Measurements from ENCODE around the gene MTAP. TPM values are rescaled to one million over a fixed set of nuclear protein-coding genes. Genes with fewer than 3 reads are reported as not detected.

Gene MTAP
- total RNA-seq, 1 donor from 2014 or later: 43.2 TPM

- intact Hi-C loops (cut with micrococcal nuclease): no loop called here
- ChIA-PET CTCF (no interaction called here), POLR2A (interaction anchor here (0.6 kb wide), 1 partner anchor 462 kb away, joined by 3 read pairs; no protein-coding TSS in a partner anchor)
- H3K36me3 Mint-ChIP-seq (ENCODE audit: low read depth): no peaks in the 10 kb centered on the region
- ATAC-seq (ENCODE audit: low read depth): no peak
- H3K4me3 Mint-ChIP-seq: no peak overlapping the region
- no peaks in the 10 kb centered on the region for H3K9me3 Mint-ChIP-seq
- DNase-seq: no peak
- TF ChIP-seq CTCF (IDR thresholded peaks at IDR 0.05): no peak
- H3K4me1 Mint-ChIP-seq: no peaks in the 10 kb centered on the region
- no peak overlapping the region for H3K27ac Mint-ChIP-seq
- no peaks in the 10 kb centered on the region for H3K27me3 Mint-ChIP-seq
Observed at GRCh38 chr9:21778304-21778703, 24.1 kb upstream of the MTAP start.

- DNase-seq (no peak), ATAC-seq (ENCODE audit: low read depth) (no peak)
- H3K4me1 Mint-ChIP-seq: no peaks in the 10 kb centered on the region
- POLR2A ChIA-PET: interaction anchor here (0.6 kb wide), 1 partner anchor 320 kb away, joined by 3 read pairs; no protein-coding TSS in a partner anchor
- H3K27me3 Mint-ChIP-seq: no peaks in the 10 kb centered on the region
- CTCF ChIA-PET: interaction anchor here (1.0 to 1.1 kb wide), 2 partner anchors 9 to 70 kb away, joined by 3 to 4 read pairs; no protein-coding TSS in a partner anchor
- H3K9me3 Mint-ChIP-seq: no peaks in the 10 kb centered on the region
- intact Hi-C loops (cut with micrococcal nuclease): no loop called here
- no peak for TF ChIP-seq CTCF (IDR thresholded peaks at IDR 0.05)
- H3K4me3 Mint-ChIP-seq: no peak overlapping the region
- no peaks in the 10 kb centered on the region for H3K36me3 Mint-ChIP-seq (ENCODE audit: low read depth)
- no peak overlapping the region for H3K27ac Mint-ChIP-seq
Observed at GRCh38 chr9:21779397-21779796, 23.0 kb upstream of the MTAP start.

GRCh38 chr9:21781656-21782055 lies 20.8 kb upstream of the MTAP start:
- ATAC-seq (ENCODE audit: low read depth): no peak
- ChIA-PET CTCF (interaction anchor here (0.9 kb wide), 1 partner anchor 462 kb away, joined by 3 read pairs; no protein-coding TSS in a partner anchor), POLR2A (no interaction called here)
- Mint-ChIP-seq H3K36me3 (ENCODE audit: low read depth) (no peaks in the 10 kb centered on the region), H3K27ac (no peak overlapping the region), H3K4me1 (no peaks in the 10 kb centered on the region), H3K27me3 (peaks cover 4% of the 10 kb centered on the region), H3K4me3 (no peak overlapping the region), H3K9me3 (no peaks in the 10 kb centered on the region)
- intact Hi-C loops (cut with micrococcal nuclease): no loop called here
- no peak for TF ChIP-seq CTCF (IDR thresholded peaks at IDR 0.05)
- no peak for DNase-seq

GRCh38 chr9:21782205-21782604 lies 20.2 kb upstream of the MTAP start:
- ChIA-PET POLR2A (no interaction called here), CTCF (no interaction called here)
- Mint-ChIP-seq H3K36me3 (ENCODE audit: low read depth) (no peaks in the 10 kb centered on the region), H3K4me1 (no peaks in the 10 kb centered on the region), H3K27ac (no peak overlapping the region), H3K27me3 (peaks cover 6% of the 10 kb centered on the region), H3K4me3 (no peak overlapping the region), H3K9me3 (no peaks in the 10 kb centered on the region)
- TF ChIP-seq CTCF (IDR thresholded peaks at IDR 0.05): no peak
- no peak for ATAC-seq (ENCODE audit: low read depth)
- no peak for DNase-seq
- intact Hi-C loops (cut with micrococcal nuclease): no loop called here

GRCh38 chr9:21788752-21789151 lies 13.7 kb upstream of the MTAP start:
- intact Hi-C loops (cut with micrococcal nuclease): loop anchor here (1.0 to 5.0 kb wide), 12 partner anchors 15 to 1861 kb away; no protein-coding TSS in a partner anchor
- ChIA-PET CTCF (interaction anchor here (0.6 to 3.2 kb wide), 6 partner anchors 9 to 605 kb away, joined by 3 to 18 read pairs (median 4); no protein-coding TSS in a partner anchor), POLR2A (no interaction called here)
- ATAC-seq (ENCODE audit: low read depth) (no peak), DNase-seq (no peak)
- Mint-ChIP-seq H3K4me1 (peaks cover 7% of the 10 kb centered on the region), H3K36me3 (ENCODE audit: low read depth) (no peaks in the 10 kb centered on the region), H3K27me3 (peaks cover 17% of the 10 kb centered on the region), H3K9me3 (no peaks in the 10 kb centered on the region), H3K4me3 (no peak overlapping the region), H3K27ac (no peak overlapping the region)
- TF ChIP-seq CTCF (IDR thresholded peaks at IDR 0.05): no peak
